Endometrial microvascular endothelial cells (primary cell): ENCODE data around the gene TMEM179. TPM values are rescaled to one million over a fixed set of nuclear protein-coding genes. Genes with fewer than 3 reads are reported as not detected.
"Not testable (repeated sequence)": the region's sequence is repeated elsewhere in the genome, so short reads cannot be mapped to it uniquely, and the experiment has no call there.

Experiments
- in situ Hi-C: cut with HindIII; loops from 2 replicates; pipeline ENCODE4 v1.10.0; 2017; ENCODE audit warnings: low sequenced_read_pairs, low pct_unique_long_range_greater_than_20kb; ENCODE audit errors: inconsistent ontology term
- total RNA-seq: library from RNA; depleted of rRNA; stranded (reverse); fragments of >200 nt; gene quantifications from one replicate; pipeline ENCODE4 v1.2.3, GENCODE V29; 2015; ENCODE audit errors: inconsistent ontology term

The TMEM179 gene
- total RNA-seq, 1 donor from 2014 or later = not detected

GRCh38 chr14:104591031-104591430 is 13.5 kb downstream of the TMEM179 start:
- in situ Hi-C loops = no loop called here

- in situ Hi-C loops = no loop called here
Measured at GRCh38 chr14:104590240-104590965, 14.2 kb downstream of the TMEM179 start.

GRCh38 chr14:104589338-104590195 is 15.0 kb downstream of the TMEM179 start:
- in situ Hi-C loops = no loop called here

- in situ Hi-C loops = no loop called here
Measured at GRCh38 chr14:104588066-104588857, 16.3 kb downstream of the TMEM179 start.

GRCh38 chr14:104587641-104588040 is 16.9 kb downstream of the TMEM179 start:
- in situ Hi-C loops = no loop called here

GRCh38 chr14:104586832-104587620 is 17.5 kb downstream of the TMEM179 start:
- in situ Hi-C loops = no loop called here

- in situ Hi-C loops = no loop called here
Measured at GRCh38 chr14:104585966-104586697, 18.4 kb downstream of the TMEM179 start.

GRCh38 chr14:104584557-104584956 is 20.0 kb downstream of the TMEM179 start:
- in situ Hi-C loops = no loop called here

GRCh38 chr14:104583424-104584306 is 20.9 kb downstream of the TMEM179 start:
- in situ Hi-C loops = no loop called here

GRCh38 chr14:104582662-104583061 is 21.9 kb downstream of the TMEM179 start:
- in situ Hi-C loops = no loop called here

- in situ Hi-C loops = no loop called here
Measured at GRCh38 chr14:104582005-104582404, 22.6 kb downstream of the TMEM179 start.

GRCh38 chr14:104581521-104581920 is 23.1 kb downstream of the TMEM179 start:
- in situ Hi-C loops = no loop called here

GRCh38 chr14:104580961-104581360 is 23.6 kb downstream of the TMEM179 start:
- in situ Hi-C loops = no loop called here

- in situ Hi-C loops = not testable (repeated sequence)
Measured at GRCh38 chr14:104579939-104580338, 24.6 kb downstream of the TMEM179 start.

GRCh38 chr14:104579507-104579906 is 25.1 kb downstream of the TMEM179 start, which contains the start of gene C14orf180:
Gene C14orf180, plus strand, starts transcription at chr14:104579764. Its CDS starts 6,667 bp downstream, at chr14:104586431.
- in situ Hi-C loops = no loop called here

- in situ Hi-C loops = no loop called here
Measured at GRCh38 chr14:104578321-104578720, 26.3 kb downstream of the TMEM179 start.

- in situ Hi-C loops = no loop called here
Measured at GRCh38 chr14:104577847-104578301, 26.7 kb downstream of the TMEM179 start.
